Neural cell (in vitro differentiated cells): Measurements from ENCODE around the gene TACR2. TPM values are rescaled to one million over a fixed set of nuclear protein-coding genes. Genes with fewer than 3 reads are reported as not detected.

Source experiments
- H2AFZ ChIP-seq: fragments of 200-600, 300-800 bp; sonication (generic), shearing (Covaris generic); 2 replicates; pipeline ENCODE4 v1.6.0; 2014; ENCODE audit warnings: low read depth, mild to moderate bottlenecking, antibody characterized with exemption, low read length, moderate library complexity
- H3F3A ChIP-seq: fragments of 200-600 bp; shearing (Covaris generic); 2 replicates; pipeline ENCODE4 v1.6.1; 2016; ENCODE audit warnings: mild to moderate bottlenecking, moderate library complexity, mixed read lengths, antibody characterized with exemption, low read length; ENCODE audit not compliant: insufficient read depth, poor library complexity, severe bottlenecking
- H3K27ac ChIP-seq: fragments of 200-600, 300-800 bp; sonication (generic), shearing (Covaris generic); 2 replicates; pipeline ENCODE4 v1.5.1; 2014; ENCODE audit warnings: mild to moderate bottlenecking, low read length, moderate library complexity
- H3K27me3 ChIP-seq: fragments of 300-800, 200-600 bp; sonication (generic), shearing (Covaris generic); 2 replicates; pipeline ENCODE4 v1.6.0; 2014; ENCODE audit warnings: mild to moderate bottlenecking, low read depth, low read length, moderate library complexity; ENCODE audit not compliant: insufficient read depth
- H3K36me3 ChIP-seq: fragments of 300-800, 200-600 bp; sonication (generic), shearing (Covaris generic); 2 replicates; pipeline ENCODE4 v1.5.1; 2014; ENCODE audit warnings: mild to moderate bottlenecking, antibody characterized with exemption, low read length, moderate library complexity; ENCODE audit not compliant: insufficient read depth
- H3K4me2 ChIP-seq: fragments of 300-800, 200-600 bp; sonication (generic), shearing (Covaris generic); 2 replicates; pipeline ENCODE4 v1.6.0; 2014; ENCODE audit warnings: mild to moderate bottlenecking, low read length
- H3K4me3 ChIP-seq: fragments of 300-800, 200-600 bp; sonication (generic), shearing (Covaris generic); 2 replicates; pipeline ENCODE4 v1.5.1; 2014; ENCODE audit warnings: mild to moderate bottlenecking, low read length, moderate library complexity
- H3K79me2 ChIP-seq: fragments of 200-600 bp; shearing (Covaris generic); replicated peaks from 2 replicates; pipeline ENCODE4 v1.6.0; 2014; ENCODE audit warnings: mild to moderate bottlenecking, low read length, moderate library complexity; ENCODE audit not compliant: insufficient read depth
- H3K9ac ChIP-seq: fragments of 300-800, 200-600 bp; sonication (generic), shearing (Covaris generic); 2 replicates; pipeline ENCODE4 v1.6.1; 2016; ENCODE audit warnings: mild to moderate bottlenecking, low read length, mixed read lengths
- H3K9me2 ChIP-seq: fragments of 200-600 bp; shearing (Covaris generic); 2 replicates; pipeline ENCODE4 v1.6.1; 2016; ENCODE audit warnings: mild to moderate bottlenecking, low read length, mixed read lengths; ENCODE audit not compliant: insufficient read depth
- H3K9me3 ChIP-seq: fragments of 200-600, 300-800 bp; sonication (generic), shearing (Covaris generic); 2 replicates; pipeline ENCODE4 v1.6.1; 2016; ENCODE audit warnings: mild to moderate bottlenecking, mixed run types, low read length, moderate library complexity, mixed read lengths
- H4K20me1 ChIP-seq: fragments of 200-600 bp; shearing (Covaris generic); 2 replicates; pipeline ENCODE4 v1.6.1; 2016; ENCODE audit warnings: mild to moderate bottlenecking, mixed run types; ENCODE audit not compliant: insufficient read depth
- EP300 ChIP-seq: fragments of 450-650 bp; conservative IDR thresholded peaks from 2 replicates; pipeline ENCODE4 v1.6.1; 2014; ENCODE audit warnings: antibody characterized with exemption, mild to moderate bottlenecking, moderate library complexity; ENCODE audit not compliant: poor library complexity, severe bottlenecking
- EZH2 ChIP-seq: fragments of 200-600, 300-800 bp; shearing (Covaris generic), sonication (generic); IDR thresholded peaks from 2 replicates; pipeline ENCODE4 v1.6.1; 2014; ENCODE audit warnings: antibody characterized with exemption, low read length, borderline replicate concordance, mild to moderate bottlenecking; ENCODE audit not compliant: insufficient read depth, poor library complexity, severe bottlenecking
- MXI1 ChIP-seq: fragments of 450-650 bp; conservative IDR thresholded peaks from 2 replicates; pipeline ENCODE4 v1.6.1; 2014; ENCODE audit warnings: antibody characterized with exemption, mild to moderate bottlenecking; ENCODE audit not compliant: poor library complexity, severe bottlenecking
- POLR2AphosphoS5 ChIP-seq: IDR thresholded peaks from 2 replicates; pipeline ENCODE4 v1.6.1; 2012
- RAD21 ChIP-seq: fragments of 450-650 bp; conservative IDR thresholded peaks from 2 replicates; pipeline ENCODE4 v1.6.1; 2014; ENCODE audit warnings: antibody characterized with exemption, mild to moderate bottlenecking, moderate library complexity
- SMC3 ChIP-seq: fragments of 450-650 bp; conservative IDR thresholded peaks from 2 replicates; pipeline ENCODE4 v1.6.1; 2014; ENCODE audit warnings: antibody characterized with exemption, mild to moderate bottlenecking, moderate library complexity; ENCODE audit not compliant: poor library complexity
- TAF1 ChIP-seq: IDR thresholded peaks from 2 replicates; pipeline ENCODE4 v1.6.1; 2012; ENCODE audit warnings: low read depth
- polyA plus RNA-seq: library from polyadenylated mRNA; depleted of rRNA; stranded (reverse); fragments of >200 nt; gene quantifications from 2 replicates; pipeline ENCODE4 v1.2.3, GENCODE V29; 2014
- TF ChIP-seq, protein P1 (sequence below): IDR thresholded peaks from 2 replicates; pipeline ENCODE4 v1.6.1; 2012; ENCODE audit warnings: borderline replicate concordance
- TF ChIP-seq, protein P2 (sequence below): fragments of 450-650 bp; IDR thresholded peaks from 2 replicates; pipeline ENCODE4 v1.5.1; 2014; ENCODE audit warnings: antibody characterized with exemption, mild to moderate bottlenecking, moderate library complexity; ENCODE audit not compliant: poor library complexity, severe bottlenecking

TACR2 gene
- polyA plus RNA-seq, 1 donor from 2014 or later: not detected

DNA sequence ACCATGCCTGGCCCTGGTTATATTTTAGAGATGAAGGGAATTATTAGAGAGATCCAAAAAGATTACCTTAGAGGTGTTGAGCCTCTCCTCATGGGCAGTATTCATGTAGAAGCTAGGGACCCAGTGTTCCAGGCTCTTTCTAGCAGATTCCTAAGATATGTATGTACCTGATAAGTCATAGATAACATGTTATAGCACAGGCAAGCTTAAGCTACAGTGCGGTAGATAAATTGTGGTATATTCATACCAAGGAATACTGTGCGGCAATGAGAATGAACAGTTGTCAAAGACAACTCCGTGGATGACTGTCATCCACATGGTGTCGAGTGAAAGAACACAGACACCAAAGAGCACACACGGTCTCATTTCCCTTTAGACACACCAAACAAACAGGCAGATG is 53.1 kb downstream of the TACR2 start:
- H2AFZ ChIP-seq: no peak overlapping the region
- no peak for TF ChIP-seq RAD21
- TF ChIP-seq POLR2AphosphoS5: no peak
- no peak for TF ChIP-seq TAF1
- TF ChIP-seq, protein P1, sequence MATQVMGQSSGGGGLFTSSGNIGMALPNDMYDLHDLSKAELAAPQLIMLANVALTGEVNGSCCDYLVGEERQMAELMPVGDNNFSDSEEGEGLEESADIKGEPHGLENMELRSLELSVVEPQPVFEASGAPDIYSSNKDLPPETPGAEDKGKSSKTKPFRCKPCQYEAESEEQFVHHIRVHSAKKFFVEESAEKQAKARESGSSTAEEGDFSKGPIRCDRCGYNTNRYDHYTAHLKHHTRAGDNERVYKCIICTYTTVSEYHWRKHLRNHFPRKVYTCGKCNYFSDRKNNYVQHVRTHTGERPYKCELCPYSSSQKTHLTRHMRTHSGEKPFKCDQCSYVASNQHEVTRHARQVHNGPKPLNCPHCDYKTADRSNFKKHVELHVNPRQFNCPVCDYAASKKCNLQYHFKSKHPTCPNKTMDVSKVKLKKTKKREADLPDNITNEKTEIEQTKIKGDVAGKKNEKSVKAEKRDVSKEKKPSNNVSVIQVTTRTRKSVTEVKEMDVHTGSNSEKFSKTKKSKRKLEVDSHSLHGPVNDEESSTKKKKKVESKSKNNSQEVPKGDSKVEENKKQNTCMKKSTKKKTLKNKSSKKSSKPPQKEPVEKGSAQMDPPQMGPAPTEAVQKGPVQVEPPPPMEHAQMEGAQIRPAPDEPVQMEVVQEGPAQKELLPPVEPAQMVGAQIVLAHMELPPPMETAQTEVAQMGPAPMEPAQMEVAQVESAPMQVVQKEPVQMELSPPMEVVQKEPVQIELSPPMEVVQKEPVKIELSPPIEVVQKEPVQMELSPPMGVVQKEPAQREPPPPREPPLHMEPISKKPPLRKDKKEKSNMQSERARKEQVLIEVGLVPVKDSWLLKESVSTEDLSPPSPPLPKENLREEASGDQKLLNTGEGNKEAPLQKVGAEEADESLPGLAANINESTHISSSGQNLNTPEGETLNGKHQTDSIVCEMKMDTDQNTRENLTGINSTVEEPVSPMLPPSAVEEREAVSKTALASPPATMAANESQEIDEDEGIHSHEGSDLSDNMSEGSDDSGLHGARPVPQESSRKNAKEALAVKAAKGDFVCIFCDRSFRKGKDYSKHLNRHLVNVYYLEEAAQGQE: no peak
- H3K27ac ChIP-seq: no peak overlapping the region
- H3K9me3 ChIP-seq: no peaks in the 10 kb centered on the region
- no peaks in the 10 kb centered on the region for H3K36me3 ChIP-seq
- H3F3A ChIP-seq: no peaks in the 10 kb centered on the region
- no peak overlapping the region for H3K9ac ChIP-seq
- no peaks in the 10 kb centered on the region for H3K79me2 ChIP-seq
- H3K27me3 ChIP-seq: no peaks in the 10 kb centered on the region
- H3K4me2 ChIP-seq: no peak overlapping the region
- H3K4me3 ChIP-seq: no peak overlapping the region
- no peaks in the 10 kb centered on the region for H4K20me1 ChIP-seq
- H3K9me2 ChIP-seq: no peaks in the 10 kb centered on the region

- TF ChIP-seq EP300 (no peak), SMC3 (no peak), TAF1 (no peak), POLR2AphosphoS5 (no peak), RAD21 (no peak), MXI1 (no peak), EZH2 (no peak)
- TF ChIP-seq, protein P2, sequence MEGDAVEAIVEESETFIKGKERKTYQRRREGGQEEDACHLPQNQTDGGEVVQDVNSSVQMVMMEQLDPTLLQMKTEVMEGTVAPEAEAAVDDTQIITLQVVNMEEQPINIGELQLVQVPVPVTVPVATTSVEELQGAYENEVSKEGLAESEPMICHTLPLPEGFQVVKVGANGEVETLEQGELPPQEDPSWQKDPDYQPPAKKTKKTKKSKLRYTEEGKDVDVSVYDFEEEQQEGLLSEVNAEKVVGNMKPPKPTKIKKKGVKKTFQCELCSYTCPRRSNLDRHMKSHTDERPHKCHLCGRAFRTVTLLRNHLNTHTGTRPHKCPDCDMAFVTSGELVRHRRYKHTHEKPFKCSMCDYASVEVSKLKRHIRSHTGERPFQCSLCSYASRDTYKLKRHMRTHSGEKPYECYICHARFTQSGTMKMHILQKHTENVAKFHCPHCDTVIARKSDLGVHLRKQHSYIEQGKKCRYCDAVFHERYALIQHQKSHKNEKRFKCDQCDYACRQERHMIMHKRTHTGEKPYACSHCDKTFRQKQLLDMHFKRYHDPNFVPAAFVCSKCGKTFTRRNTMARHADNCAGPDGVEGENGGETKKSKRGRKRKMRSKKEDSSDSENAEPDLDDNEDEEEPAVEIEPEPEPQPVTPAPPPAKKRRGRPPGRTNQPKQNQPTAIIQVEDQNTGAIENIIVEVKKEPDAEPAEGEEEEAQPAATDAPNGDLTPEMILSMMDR: no peak
- TF ChIP-seq, protein P1: no peak
- H3K27me3 ChIP-seq: no peaks in the 10 kb centered on the region
- H3K9me3 ChIP-seq: no peaks in the 10 kb centered on the region
- H3K4me2 ChIP-seq: no peak overlapping the region
- H3K4me3 ChIP-seq: no peak overlapping the region
- no peaks in the 10 kb centered on the region for H4K20me1 ChIP-seq
- no peak overlapping the region for H3K27ac ChIP-seq
- no peaks in the 10 kb centered on the region for H3F3A ChIP-seq
- no peak overlapping the region for H3K9ac ChIP-seq
- H3K9me2 ChIP-seq: no peaks in the 10 kb centered on the region
- no peak overlapping the region for H2AFZ ChIP-seq
- H3K79me2 ChIP-seq: no peaks in the 10 kb centered on the region
- H3K36me3 ChIP-seq: no peaks in the 10 kb centered on the region
Measured at GRCh38 chr10:69362471-69362954, 54.2 kb downstream of the TACR2 start.
